K562 (cell line): ENCODE results near the gene RPL38. TPM values are rescaled to one million over a fixed set of nuclear protein-coding genes. Genes with fewer than 3 reads are reported as not detected.

ENCODE experiments used
- ARNT ChIP-seq, 2 experiments: fragments of 450-650 bp; IDR thresholded peaks; 2 replicates each; pipeline ENCODE4 v1.6.1; 2016; ENCODE audit warnings: mild to moderate bottlenecking in 1 of 2
- BCL6 ChIP-seq: fragments of 250-450 bp; sonication (Bioruptor Pico); IDR thresholded peaks from 2 replicates; pipeline ENCODE4 v1.4.0; 2020
- E2F3 ChIP-seq: fragments of 250-450 bp; sonication (Bioruptor Pico); IDR thresholded peaks from 2 replicates; pipeline ENCODE4 v1.4.0; 2020; ENCODE audit warnings: mild to moderate bottlenecking
- ELK1 ChIP-seq: sonication (generic); formaldehyde crosslinking; IDR thresholded peaks from 2 replicates; pipeline ENCODE4 v1.8.1; 2022; ENCODE audit warnings: missing genetic modification reagents
- GABPA ChIP-seq: fragments of 200-800 bp; sonication (Bioruptor generic); conservative IDR thresholded peaks from 2 replicates; pipeline ENCODE4 v1.6.1; 2016; ENCODE audit warnings: low read depth, missing genetic modification characterization, missing compliant biosample characterization
- HINFP ChIP-seq: fragments of 450-650 bp; conservative IDR thresholded peaks from 2 replicates; pipeline ENCODE4 v1.6.1; 2016; ENCODE audit warnings: missing genetic modification characterization, low read depth, mild to moderate bottlenecking, control low read depth, missing compliant biosample characterization
- JUNB ChIP-seq: fragments of 450-650 bp; formaldehyde crosslinking; conservative IDR thresholded peaks from 2 replicates; pipeline ENCODE4 v1.4.0; 2020; ENCODE audit warnings: mild to moderate bottlenecking
- NR0B1 ChIP-seq: fragments of 450-650 bp; IDR thresholded peaks from one replicate; pipeline ENCODE4 v1.6.1; 2018; ENCODE audit warnings: mild to moderate bottlenecking, moderate library complexity; ENCODE audit not compliant: partially characterized antibody
- NR2F6 ChIP-seq: fragments of 450-650 bp; formaldehyde crosslinking; IDR thresholded peaks from 2 replicates; pipeline ENCODE4 v1.4.0; 2020; ENCODE audit warnings: mild to moderate bottlenecking
- NR4A1 ChIP-seq, 2 experiments: fragments of 250-450 bp in 1 of 2; fragments of 450-650 bp in 1 of 2; sonication (Bioruptor Pico) in 1 of 2; IDR thresholded peaks; 2 replicates each; pipeline versions ENCODE4 v1.4.0 to v1.6.1; 2016 to 2020; ENCODE audit warnings: mild to moderate bottlenecking in 2 of 2, missing compliant biosample characterization in 1 of 2, missing genetic modification characterization in 1 of 2, moderate library complexity in 1 of 2
- SETDB1 ChIP-seq: IDR thresholded peaks from one replicate; pipeline ENCODE4 v1.6.1; 2012; ENCODE audit warnings: low read length, control low read depth, inconsistent platforms
- SMAD4 ChIP-seq: fragments of 250-450 bp; sonication (Bioruptor Pico); conservative IDR thresholded peaks from 2 replicates; pipeline ENCODE4 v1.8.0; 2021; ENCODE audit warnings: inconsistent platforms, mild to moderate bottlenecking, moderate library complexity
- SMARCA5 ChIP-seq: fragments of 450-650 bp; IDR thresholded peaks from 2 replicates; pipeline ENCODE4 v1.6.1; 2016
- SRSF7 ChIP-seq: fragments of 200-400 bp; formaldehyde crosslinking; optimal IDR thresholded peaks from 2 replicates; pipeline ENCODE3; 2017; ENCODE audit warnings: mild to moderate bottlenecking, low read depth, low read length
- TRIM25 ChIP-seq: fragments of 450-650 bp; IDR thresholded peaks from 2 replicates; pipeline ENCODE4 v1.7.0; 2016; ENCODE audit warnings: borderline replicate concordance
- TSC22D4 ChIP-seq: fragments of 450-650 bp; IDR thresholded peaks from 2 replicates; pipeline ENCODE4 v1.6.1; 2016; ENCODE audit warnings: missing genetic modification characterization, missing biosample characterization, control low read depth
- U2AF1 ChIP-seq: fragments of 200-400 bp; formaldehyde crosslinking; optimal IDR thresholded peaks from 2 replicates; pipeline ENCODE3; 2017; ENCODE audit warnings: mild to moderate bottlenecking, low read depth, low read length, moderate library complexity
- USF1 ChIP-seq: sonication (generic); formaldehyde crosslinking; IDR thresholded peaks from 2 replicates; pipeline ENCODE4 v1.9.0; 2022; ENCODE audit warnings: mild to moderate bottlenecking, missing genetic modification reagents
- ZFP1 ChIP-seq: fragments of 450-650 bp; formaldehyde crosslinking; IDR thresholded peaks from 2 replicates; pipeline ENCODE4 v1.4.0; 2020; ENCODE audit warnings: mild to moderate bottlenecking, mixed read lengths
- ZNF143 ChIP-seq: sonication (generic); formaldehyde crosslinking; IDR thresholded peaks from 2 replicates; pipeline ENCODE4 v1.9.0; 2022; ENCODE audit warnings: mild to moderate bottlenecking, missing genetic modification reagents
- ZNF224 ChIP-seq: sonication (generic); formaldehyde crosslinking; IDR thresholded peaks from 2 replicates; pipeline ENCODE4 v1.8.0; 2022; ENCODE audit warnings: mild to moderate bottlenecking, missing genetic modification reagents
- ZNF766 ChIP-seq: fragments of 200-800 bp; sonication (Bioruptor generic); conservative IDR thresholded peaks from 2 replicates; pipeline ENCODE4 v1.6.1; 2016; ENCODE audit warnings: missing genetic modification characterization, missing compliant biosample characterization
- polyA plus RNA-seq, 8 experiments: library from polyadenylated mRNA; depleted of rRNA in 4 of 8; stranded (reverse) in 5 of 8; unstranded in 3 of 8; fragments of >200 nt; fragmentation: Nextera tagmentation in 2 of 8; fragmentation: Illumina TruSeq in 1 of 8; extraction: Ambion mirVana in 2 of 8; extraction: Trizol in 1 of 8; gene quantifications; 2 replicates each; pipeline versions ENCODE4 v1.2.1 to v1.2.3, GENCODE V29; 2011 to 2014; ENCODE audit warnings: inconsistent platforms in 1 of 8, missing spikeins in 1 of 8
- total RNA-seq, 7 experiments: library from RNA; depleted of rRNA in 6 of 7; stranded (reverse); fragments of >200 nt in 6 of 7; fragmentation: Illumina TruSeq in 2 of 7; extraction: Trizol in 2 of 7; gene quantifications; 2 replicates each; pipeline versions ENCODE4 v1.2.1 to v1.2.3, GENCODE V29; 2011 to 2021; ENCODE audit warnings: low replicate concordance in 1 of 7

Gene RPL38
- total and polyA plus RNA-seq, 9 of the 15 experiments (the other 6 are each of a cell fraction or from before 2014, with no cell fraction given) = 1,224 to 3,864 (median 1,939) TPM

GRCh38 chr17:74203439-74204240 is at the start of gene RPL38 (continued):
- no peak for TF ChIP-seq ZNF766 (CRISPR knock-in tag)
- TF ChIP-seq GABPA (tag) = peak; percentile 96
- TF ChIP-seq BCL6 (CRISPR knock-in tag) = no peak
- no peak; the same call in 1 of the 2 replicates for TF ChIP-seq TRIM25
- no peak for TF ChIP-seq SRSF7
- no peak for TF ChIP-seq NR4A1 (CRISPR knock-in tag; IDR thresholded peaks at IDR 0.05)
- TF ChIP-seq NR4A1 (tag; IDR thresholded peaks at IDR 0.05) = peak; percentile 56; the same call in 1 of the 2 replicates
- 0 out of 2 replicates have a peak, but pooled peaks have one; percentile 31 for TF ChIP-seq SMAD4 (CRISPR knock-in tag)
- no peak for TF ChIP-seq HINFP (tag)
- no peak for TF ChIP-seq USF1 (CRISPR knock-in tag)
- no peak for TF ChIP-seq U2AF1
- no peak for TF ChIP-seq E2F3 (CRISPR knock-in tag)
- TF ChIP-seq ZNF143 = no peak
- TF ChIP-seq ELK1 = no peak
- no peak for TF ChIP-seq JUNB
- no peak for TF ChIP-seq NR2F6
- no peak for TF ChIP-seq NR0B1
- 0 out of 4 replicates have a peak, but pooled peaks have one; percentile 44 to 70 for TF ChIP-seq ARNT (IDR thresholded peaks at IDR 0.05)
- TF ChIP-seq SMARCA5 = no peak
- TF ChIP-seq SETDB1 = no peak
- TF ChIP-seq ZNF224 (CRISPR knock-in tag) = no peak
- TF ChIP-seq ZFP1 = no peak
- TF ChIP-seq TSC22D4 (tag) = no peak
